ENCODE data around the gene PHF14. TPM values are rescaled to one million over a fixed set of nuclear protein-coding genes. Genes with fewer than 3 reads are reported as not detected.
A peak's percentile ranks its signal among the peaks of the same experiment; 100 is the strongest.

PHF14 gene
- total RNA-seq, 2 experiments from 2014 or later = 26.9 to 29.1 TPM

GRCh38 chr7:11175887-11176286 lies 202.2 kb downstream of the PHF14 start:
- Mint-ChIP-seq H3K9me3 (no peaks in the 10 kb centered on the region), H3K4me1 (peaks cover 3% of the 10 kb centered on the region), H3K4me3 (no peak overlapping the region), H3K27me3 (no peaks in the 10 kb centered on the region), H3K36me3 (ENCODE audit: low read depth) (no peaks in the 10 kb centered on the region), H3K27ac (no peak overlapping the region)
- ChIA-PET CTCF (no interaction called here), POLR2A (no interaction called here)
- no peak for DNase-seq

GRCh38 chr7:11176985-11177555 lies 203.4 kb downstream of the PHF14 start:
- H3K36me3 Mint-ChIP-seq (ENCODE audit: low read depth) = no peaks in the 10 kb centered on the region
- H3K27me3 Mint-ChIP-seq = no peaks in the 10 kb centered on the region
- no peak overlapping the region for H3K27ac Mint-ChIP-seq
- no peaks in the 10 kb centered on the region for H3K4me1 Mint-ChIP-seq
- H3K4me3 Mint-ChIP-seq = no peak overlapping the region
- CTCF ChIA-PET = no interaction called here
- DNase-seq = no peak
- H3K9me3 Mint-ChIP-seq = no peaks in the 10 kb centered on the region
- POLR2A ChIA-PET = no interaction called here

DNA sequence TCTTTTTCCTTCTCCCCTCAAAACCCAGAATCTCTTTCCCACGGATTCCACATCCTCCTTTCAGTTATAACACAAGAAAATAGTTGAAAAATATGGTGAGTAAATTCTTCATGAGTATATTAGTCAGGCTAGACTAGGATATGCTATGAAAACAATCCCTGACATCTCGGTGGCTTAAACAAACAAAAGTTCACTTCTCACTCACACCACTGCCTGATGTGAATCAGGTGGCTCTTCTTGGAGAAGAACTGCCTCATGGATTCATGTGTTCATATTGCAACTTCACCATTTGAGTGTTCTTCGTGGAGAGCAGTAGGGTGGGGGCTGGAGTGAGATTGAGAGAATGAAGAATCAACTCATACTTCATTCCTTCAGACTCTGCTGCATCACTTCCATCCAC lies 204.1 kb downstream of the PHF14 start:
- H3K4me3 Mint-ChIP-seq = no peak overlapping the region
- ChIA-PET CTCF (no interaction called here), POLR2A (no interaction called here)
- no peaks in the 10 kb centered on the region for H3K27me3 Mint-ChIP-seq
- no peak for DNase-seq
- H3K27ac Mint-ChIP-seq = no peak overlapping the region
- no peaks in the 10 kb centered on the region for H3K4me1 Mint-ChIP-seq
- H3K36me3 Mint-ChIP-seq (ENCODE audit: low read depth) = no peaks in the 10 kb centered on the region
- H3K9me3 Mint-ChIP-seq = no peaks in the 10 kb centered on the region

- CTCF ChIA-PET = no interaction called here
- no peaks in the 10 kb centered on the region for H3K27me3 Mint-ChIP-seq
- no peak overlapping the region for H3K4me3 Mint-ChIP-seq
- DNase-seq = no peak
- no peaks in the 10 kb centered on the region for H3K36me3 Mint-ChIP-seq (ENCODE audit: low read depth)
- H3K27ac Mint-ChIP-seq = no peak overlapping the region
- POLR2A ChIA-PET = no interaction called here
- H3K4me1 Mint-ChIP-seq = no peaks in the 10 kb centered on the region
- peaks cover 3% of the 10 kb centered on the region for H3K9me3 Mint-ChIP-seq
Observed at GRCh38 chr7:11181590-11181989, 207.9 kb downstream of the PHF14 start.

- H3K36me3 Mint-ChIP-seq (ENCODE audit: low read depth) = no peaks in the 10 kb centered on the region
Observed at GRCh38 chr7:11182736-11183135, 209.1 kb downstream of the PHF14 start.

GRCh38 chr7:11185179-11185815 lies 211.6 kb downstream of the PHF14 start:
- H3K36me3 Mint-ChIP-seq (ENCODE audit: low read depth) = no peaks in the 10 kb centered on the region
- H3K4me3 Mint-ChIP-seq = no peak overlapping the region
- H3K27me3 Mint-ChIP-seq = no peaks in the 10 kb centered on the region
- no peak for DNase-seq
- H3K27ac Mint-ChIP-seq = no peak overlapping the region
- ChIA-PET CTCF (no interaction called here), POLR2A (no interaction called here)
- peaks cover 3% of the 10 kb centered on the region for H3K9me3 Mint-ChIP-seq
- H3K4me1 Mint-ChIP-seq = no peaks in the 10 kb centered on the region

More at GRCh38 chr7:11182736-11183135, 209.1 kb downstream of the PHF14 start:
- DNase-seq = no peak
- H3K27ac Mint-ChIP-seq = no peak overlapping the region
- peaks cover 3% of the 10 kb centered on the region for H3K9me3 Mint-ChIP-seq
- no peaks in the 10 kb centered on the region for H3K4me1 Mint-ChIP-seq
- POLR2A ChIA-PET = no interaction called here
- CTCF ChIA-PET = interaction anchor here (0.6 kb wide), 2 partner anchors 151 to 932 kb away, joined by 3 read pairs; no protein-coding TSS in a partner anchor
- H3K27me3 Mint-ChIP-seq = no peaks in the 10 kb centered on the region
- H3K4me3 Mint-ChIP-seq = no peak overlapping the region

DNA sequence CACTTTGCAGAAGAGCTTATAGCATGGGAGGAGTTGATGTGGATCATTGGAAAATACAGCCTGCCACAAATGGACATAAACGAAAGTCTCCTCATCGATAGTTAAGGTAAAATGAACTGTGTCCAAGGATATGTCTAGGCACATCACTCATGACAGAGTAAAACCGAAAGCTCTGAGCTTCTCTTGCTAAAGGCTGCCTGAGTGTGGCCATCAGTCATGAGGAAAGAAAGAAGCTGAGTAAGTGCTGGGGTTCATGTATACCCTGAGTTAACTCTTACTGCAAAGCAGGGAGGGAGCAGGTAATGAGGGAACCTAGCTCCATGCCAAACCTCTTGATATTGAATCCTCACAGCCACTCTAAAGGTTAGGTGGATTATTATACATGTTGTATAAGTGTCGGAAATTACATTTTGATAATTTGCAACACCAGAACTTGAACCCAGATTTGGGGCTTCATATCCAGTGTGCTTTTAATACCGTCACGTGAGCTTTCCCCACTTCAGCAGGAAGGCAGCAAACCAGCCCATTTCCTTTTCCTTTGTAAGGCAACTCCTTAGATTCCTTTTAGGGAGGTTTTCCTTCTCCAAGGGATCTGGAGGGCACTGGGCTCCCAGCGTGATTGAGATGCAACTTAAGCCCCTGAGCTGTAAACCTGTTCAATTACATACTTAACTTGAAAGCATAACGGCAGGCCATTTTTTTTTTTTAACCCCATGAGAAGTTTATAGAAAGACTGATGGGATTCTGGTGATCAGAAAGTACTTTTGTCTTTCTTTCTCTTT lies 215.0 kb downstream of the PHF14 start:
- no peak for DNase-seq
- Mint-ChIP-seq H3K36me3 (ENCODE audit: low read depth) (no peaks in the 10 kb centered on the region), H3K27ac (no peak overlapping the region), H3K4me1 (peaks cover 4% of the 10 kb centered on the region), H3K9me3 (peaks cover 3% of the 10 kb centered on the region), H3K27me3 (peaks cover 2% of the 10 kb centered on the region), H3K4me3 (no peak overlapping the region)
- POLR2A ChIA-PET = no interaction called here
- CTCF ChIA-PET = no interaction called here

DNA sequence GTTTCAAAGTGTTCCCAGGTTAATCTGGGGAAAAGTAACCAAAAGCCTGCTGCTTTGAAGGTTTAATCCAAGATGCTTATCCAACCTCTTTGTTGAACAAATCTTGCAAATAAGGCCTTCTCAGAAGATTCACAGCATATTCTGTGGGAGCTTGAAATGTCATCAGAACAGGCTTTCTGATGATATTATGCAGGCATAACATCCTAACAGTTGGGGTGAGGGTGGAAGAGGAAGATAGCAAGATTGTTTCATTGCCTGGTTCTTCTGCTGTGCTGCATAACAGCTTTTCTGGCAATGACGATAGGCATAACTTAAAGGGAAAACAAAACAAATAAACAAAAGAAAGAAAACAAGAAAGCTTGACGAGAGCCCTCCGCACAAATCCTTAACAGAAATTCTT lies 217.4 kb downstream of the PHF14 start:
- DNase-seq = no peak
- H3K9me3 Mint-ChIP-seq = peaks cover 3% of the 10 kb centered on the region
- ChIA-PET POLR2A (no interaction called here), CTCF (no interaction called here)
- no peak overlapping the region for H3K4me3 Mint-ChIP-seq
- H3K27me3 Mint-ChIP-seq = peaks cover 2% of the 10 kb centered on the region
- H3K4me1 Mint-ChIP-seq = peaks cover 4% of the 10 kb centered on the region
- H3K36me3 Mint-ChIP-seq (ENCODE audit: low read depth) = no peaks in the 10 kb centered on the region
- no peak overlapping the region for H3K27ac Mint-ChIP-seq

- POLR2A ChIA-PET = no interaction called here
- no peak overlapping the region for H3K27ac Mint-ChIP-seq
- no peaks in the 10 kb centered on the region for H3K9me3 Mint-ChIP-seq
- DNase-seq = no peak
- H3K4me1 Mint-ChIP-seq = peaks cover 4% of the 10 kb centered on the region
- H3K36me3 Mint-ChIP-seq (ENCODE audit: low read depth) = no peaks in the 10 kb centered on the region
- CTCF ChIA-PET = no interaction called here
- no peak overlapping the region for H3K4me3 Mint-ChIP-seq
- H3K27me3 Mint-ChIP-seq = peaks cover 2% of the 10 kb centered on the region
Observed at GRCh38 chr7:11191574-11192220, 218.0 kb downstream of the PHF14 start.

DNA sequence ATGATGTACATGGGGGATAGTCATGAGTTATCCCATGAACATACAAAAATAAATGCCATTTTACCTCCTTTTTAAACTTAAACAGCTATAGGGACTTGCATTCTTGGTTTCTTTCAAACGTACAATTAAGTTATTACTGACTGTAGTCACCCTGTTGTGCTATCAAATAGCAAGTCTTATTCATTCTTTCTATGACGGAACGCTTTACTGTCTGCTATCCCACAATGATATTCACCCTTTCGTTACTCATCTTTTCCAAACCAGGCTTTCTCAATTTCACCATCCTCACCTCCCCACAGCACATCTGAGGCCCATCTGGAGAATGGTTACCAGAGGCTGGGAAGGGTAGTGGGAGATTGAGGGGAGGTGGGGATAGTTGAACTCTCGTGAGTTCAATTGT lies 218.8 kb downstream of the PHF14 start:
- H3K27ac Mint-ChIP-seq = no peak overlapping the region
- H3K27me3 Mint-ChIP-seq = peaks cover 2% of the 10 kb centered on the region
- no peaks in the 10 kb centered on the region for H3K36me3 Mint-ChIP-seq (ENCODE audit: low read depth)
- peak overlapping the region; percentile 9 for H3K4me3 Mint-ChIP-seq
- POLR2A ChIA-PET = no interaction called here
- H3K4me1 Mint-ChIP-seq = peaks cover 4% of the 10 kb centered on the region
- no peaks in the 10 kb centered on the region for H3K9me3 Mint-ChIP-seq
- DNase-seq = no peak
- CTCF ChIA-PET = no interaction called here

DNA sequence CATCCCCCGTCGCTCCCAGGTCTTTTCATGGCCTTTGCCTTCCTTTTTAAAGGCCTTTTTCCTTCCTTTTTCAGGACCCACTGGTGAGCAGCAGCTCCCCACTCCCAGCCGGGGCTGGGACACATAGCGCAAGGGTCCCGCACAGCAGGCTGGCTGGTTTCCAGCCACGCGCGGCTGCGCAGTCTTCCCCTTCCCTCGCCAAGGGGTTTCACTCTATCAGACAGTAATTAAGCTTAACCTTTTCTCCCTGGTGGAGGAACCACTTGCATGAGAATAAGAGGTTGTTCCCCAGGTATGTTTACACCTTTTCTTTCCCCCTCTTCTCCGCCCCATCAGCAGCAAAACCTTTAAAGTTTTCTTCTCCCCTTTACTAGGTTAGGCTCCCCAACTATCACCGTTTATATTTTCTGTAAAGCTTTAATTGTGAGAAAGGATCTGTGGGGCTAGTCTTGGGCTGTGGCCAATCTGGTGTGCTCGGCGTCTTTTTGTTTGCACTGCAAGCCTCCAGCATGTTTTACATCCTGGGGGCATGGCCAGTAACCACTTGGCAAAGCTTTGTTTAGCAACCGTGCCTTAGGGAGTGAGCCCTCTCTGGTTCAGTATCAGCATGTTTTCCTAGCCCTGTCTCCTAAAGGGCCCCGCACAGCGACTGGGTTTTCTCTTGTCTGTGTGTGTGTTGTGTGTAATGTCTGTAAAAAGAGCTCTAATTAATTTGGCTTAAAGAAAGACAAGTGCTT lies 219.6 kb downstream of the PHF14 start:
- no peak for DNase-seq
- Mint-ChIP-seq H3K4me1 (peaks cover 4% of the 10 kb centered on the region), H3K27me3 (peaks cover 2% of the 10 kb centered on the region), H3K36me3 (ENCODE audit: low read depth) (no peaks in the 10 kb centered on the region), H3K4me3 (no peak overlapping the region), H3K27ac (no peak overlapping the region), H3K9me3 (no peaks in the 10 kb centered on the region)
- POLR2A ChIA-PET = no interaction called here
- CTCF ChIA-PET = no interaction called here

GRCh38 chr7:11193888-11194287 lies 220.2 kb downstream of the PHF14 start:
- Mint-ChIP-seq H3K27me3 (peaks cover 2% of the 10 kb centered on the region), H3K9me3 (no peaks in the 10 kb centered on the region), H3K27ac (no peak overlapping the region), H3K4me1 (peaks cover 4% of the 10 kb centered on the region), H3K36me3 (ENCODE audit: low read depth) (no peaks in the 10 kb centered on the region), H3K4me3 (no peak overlapping the region)
- no peak for DNase-seq
- CTCF ChIA-PET = no interaction called here
- POLR2A ChIA-PET = no interaction called here

DNA sequence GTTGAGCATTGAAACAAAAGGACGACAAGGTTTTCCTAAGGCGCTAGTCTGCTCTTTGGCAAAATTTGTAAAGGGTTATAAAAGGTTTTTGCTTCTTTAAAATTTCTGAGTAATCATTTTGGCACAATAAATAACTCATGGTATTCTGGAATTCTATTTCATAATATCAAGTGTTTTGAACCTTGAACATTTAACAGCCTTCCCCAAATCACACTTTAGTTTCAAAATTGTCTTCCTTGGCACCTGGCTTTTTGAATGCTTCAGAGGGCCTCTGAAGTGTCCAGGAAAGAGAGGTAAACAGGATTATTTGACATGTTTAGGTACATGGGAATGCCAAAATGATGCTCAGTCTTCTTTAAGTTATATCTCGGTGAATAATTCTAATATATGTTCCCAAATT lies 220.8 kb downstream of the PHF14 start:
- no peak overlapping the region for H3K4me3 Mint-ChIP-seq
- H3K36me3 Mint-ChIP-seq (ENCODE audit: low read depth) = no peaks in the 10 kb centered on the region

More for the DNA sequence above, 220.8 kb downstream of the PHF14 start:
- peaks cover 4% of the 10 kb centered on the region for H3K4me1 Mint-ChIP-seq
- peaks cover 2% of the 10 kb centered on the region for H3K27me3 Mint-ChIP-seq
- ChIA-PET POLR2A (no interaction called here), CTCF (no interaction called here)
- no peak for DNase-seq
- no peaks in the 10 kb centered on the region for H3K9me3 Mint-ChIP-seq
- H3K27ac Mint-ChIP-seq = no peak overlapping the region

All from activated CD4-positive, alpha-beta memory T cell treated with anti-CD3 and anti-CD28 coated beads, Interleukin-2, amount 10 ng/mL, durations not matched to agents 7 days and 5 days (primary cell).